PC-9 (cell line): Measurements from ENCODE around the gene MYO1B. TPM values are rescaled to one million over a fixed set of nuclear protein-coding genes. Genes with fewer than 3 reads are reported as not detected.

Experiments used
- BruUV-seq: library from RNA; stranded (reverse); fragments of 400-500 nt; replicated peaks from 2 replicates; lab custom pipeline; 2021; lab: Mats Ljungman, UMichigan
- CTCF ChIA-PET: fragments of 300-600 bp; sonication (Branson Sonifier 250); formaldehyde crosslinking; loops from one replicate; lab custom pipeline; 2022; ENCODE audit warnings: antibody characterized with exemption; lab: Charles Lee
- POLR2A ChIA-PET: fragments of 300-600 bp; sonication (Branson Sonifier 250); formaldehyde crosslinking; loops from one replicate; lab custom pipeline; 2022; ENCODE audit warnings: antibody characterized with exemption; ENCODE audit not compliant: unreplicated experiment; lab: Charles Lee
- DNase-seq, 2 experiments: peaks; one replicate each; pipeline versions ENCODE4 v3.0.0 to v3.0.0-alpha.2; 2015 to 2022; ENCODE audit warnings: mixed read lengths in 1 of 2
- H2AFZ ChIP-seq: fragments of 200-600 bp; sonication (generic); 2 replicates; pipeline ENCODE4 v1.8.1; 2017; ENCODE audit warnings: antibody characterized with exemption
- H3F3A ChIP-seq: fragments of 200-600 bp; sonication (generic); 2 replicates; pipeline ENCODE4 v1.8.1; 2017; ENCODE audit warnings: antibody characterized with exemption, mild to moderate bottlenecking, low read depth; ENCODE audit not compliant: insufficient read depth
- H3K27ac ChIP-seq: fragments of 200-600 bp; sonication (generic); 2 replicates; pipeline ENCODE4 v1.6.1; 2016; ENCODE audit warnings: mixed run types
- H3K27me3 ChIP-seq: fragments of 200-600 bp; sonication (generic); 2 replicates; pipeline ENCODE4 v1.6.1; 2016; ENCODE audit warnings: low read depth, mixed run types; ENCODE audit not compliant: insufficient read depth
- H3K36me3 ChIP-seq: fragments of 200-600 bp; sonication (generic); 2 replicates; pipeline ENCODE4 v1.6.1; 2016; ENCODE audit warnings: low read depth, mixed run types
- H3K4me1 ChIP-seq: fragments of 200-600 bp; sonication (generic); replicated peaks from 2 replicates; pipeline ENCODE4 v1.6.1; 2016; ENCODE audit warnings: mixed run types; ENCODE audit not compliant: insufficient read depth
- H3K4me2 ChIP-seq: fragments of 200-600 bp; sonication (generic); 2 replicates; pipeline ENCODE4 v1.6.1; 2017; ENCODE audit warnings: mixed run types
- H3K4me3 ChIP-seq: fragments of 200-600 bp; sonication (generic); 2 replicates; pipeline ENCODE4 v1.6.1; 2016; ENCODE audit warnings: mixed run types
- H3K79me2 ChIP-seq: fragments of 200-600 bp; sonication (generic); 2 replicates; pipeline ENCODE4 v1.6.1; 2017; ENCODE audit warnings: low read depth, mixed run types
- H3K9me2 ChIP-seq: fragments of 200-600 bp; sonication (generic); 2 replicates; pipeline ENCODE4 v1.8.1; 2017; ENCODE audit warnings: mild to moderate bottlenecking; ENCODE audit not compliant: insufficient read depth
- H3K9me3 ChIP-seq: fragments of 200-600 bp; sonication (generic); 2 replicates; pipeline ENCODE4 v1.8.1; 2016; ENCODE audit warnings: low read depth; ENCODE audit not compliant: insufficient read depth
- H4K20me1 ChIP-seq: fragments of 200-600 bp; sonication (generic); 2 replicates; pipeline ENCODE4 v1.8.1; 2017; ENCODE audit not compliant: insufficient read depth
- EZH2 ChIP-seq: fragments of 200-600 bp; sonication (generic); IDR thresholded peaks from 2 replicates; pipeline ENCODE4 v1.8.0; 2017; ENCODE audit warnings: antibody characterized with exemption, low read depth
- intact Hi-C: fragments of 100-400 bp; cut with micrococcal nuclease; formaldehyde crosslinking; loops from one replicate; pipeline ENCODE4 v1.10.0; 2022; ENCODE audit not compliant: unreplicated experiment
- total RNA-seq: library from RNA; stranded (reverse); gene quantifications from 2 replicates; pipeline ENCODE4 v1.2.3, GENCODE V29; 2021
- TF ChIP-seq, protein P1 (sequence below): fragments of 200-600 bp; sonication (generic); conservative IDR thresholded peaks from 2 replicates; pipeline ENCODE4 v1.6.1; 2017; ENCODE audit warnings: mixed run types, antibody characterized with exemption, mild to moderate bottlenecking, moderate library complexity

MYO1B gene
- total RNA-seq, 1 experiment from 2014 or later, result 55.0 TPM

DNA sequence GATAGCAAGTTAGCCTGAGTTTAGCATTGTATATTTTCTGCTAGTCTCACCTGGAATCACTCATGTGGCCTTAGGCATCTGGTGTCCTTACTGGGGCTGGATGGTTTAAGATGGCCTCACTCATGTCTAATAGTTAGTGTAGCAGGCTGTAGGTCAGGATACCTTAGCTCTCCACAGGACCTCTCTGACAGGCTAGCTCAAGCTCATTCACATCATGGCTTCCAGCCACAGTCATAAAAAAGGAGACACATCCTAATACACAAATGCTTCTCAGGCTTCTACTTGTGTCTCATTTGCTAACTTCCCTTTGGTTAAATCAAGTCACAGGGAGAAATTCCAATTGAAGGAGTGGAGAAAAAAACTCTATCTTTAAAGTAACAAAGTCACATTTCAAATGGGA, 47.7 kb downstream of the MYO1B start:
- Histone ChIP-seq H3K4me3 (no peak overlapping the region), H4K20me1 (no peaks in the 10 kb centered on the region), H3K27me3 (no peaks in the 10 kb centered on the region), H2AFZ (no peak overlapping the region), H3K9me2 (no peaks in the 10 kb centered on the region), H3K4me2 (no peak overlapping the region), H3F3A (no peaks in the 10 kb centered on the region), H3K79me2 (no peaks in the 10 kb centered on the region), H3K36me3 (no peaks in the 10 kb centered on the region), H3K27ac (no peak overlapping the region), H3K4me1 (no peaks in the 10 kb centered on the region), H3K9me3 (no peaks in the 10 kb centered on the region)
- ChIA-PET POLR2A (no interaction called here), CTCF (no interaction called here)
- no peak for TF ChIP-seq EZH2
- TF ChIP-seq, protein P1, sequence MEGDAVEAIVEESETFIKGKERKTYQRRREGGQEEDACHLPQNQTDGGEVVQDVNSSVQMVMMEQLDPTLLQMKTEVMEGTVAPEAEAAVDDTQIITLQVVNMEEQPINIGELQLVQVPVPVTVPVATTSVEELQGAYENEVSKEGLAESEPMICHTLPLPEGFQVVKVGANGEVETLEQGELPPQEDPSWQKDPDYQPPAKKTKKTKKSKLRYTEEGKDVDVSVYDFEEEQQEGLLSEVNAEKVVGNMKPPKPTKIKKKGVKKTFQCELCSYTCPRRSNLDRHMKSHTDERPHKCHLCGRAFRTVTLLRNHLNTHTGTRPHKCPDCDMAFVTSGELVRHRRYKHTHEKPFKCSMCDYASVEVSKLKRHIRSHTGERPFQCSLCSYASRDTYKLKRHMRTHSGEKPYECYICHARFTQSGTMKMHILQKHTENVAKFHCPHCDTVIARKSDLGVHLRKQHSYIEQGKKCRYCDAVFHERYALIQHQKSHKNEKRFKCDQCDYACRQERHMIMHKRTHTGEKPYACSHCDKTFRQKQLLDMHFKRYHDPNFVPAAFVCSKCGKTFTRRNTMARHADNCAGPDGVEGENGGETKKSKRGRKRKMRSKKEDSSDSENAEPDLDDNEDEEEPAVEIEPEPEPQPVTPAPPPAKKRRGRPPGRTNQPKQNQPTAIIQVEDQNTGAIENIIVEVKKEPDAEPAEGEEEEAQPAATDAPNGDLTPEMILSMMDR, result no peak
- no peak for DNase-seq
- BruUV-seq, result no TSS peak
- intact Hi-C loops, result no loop called here

DNA sequence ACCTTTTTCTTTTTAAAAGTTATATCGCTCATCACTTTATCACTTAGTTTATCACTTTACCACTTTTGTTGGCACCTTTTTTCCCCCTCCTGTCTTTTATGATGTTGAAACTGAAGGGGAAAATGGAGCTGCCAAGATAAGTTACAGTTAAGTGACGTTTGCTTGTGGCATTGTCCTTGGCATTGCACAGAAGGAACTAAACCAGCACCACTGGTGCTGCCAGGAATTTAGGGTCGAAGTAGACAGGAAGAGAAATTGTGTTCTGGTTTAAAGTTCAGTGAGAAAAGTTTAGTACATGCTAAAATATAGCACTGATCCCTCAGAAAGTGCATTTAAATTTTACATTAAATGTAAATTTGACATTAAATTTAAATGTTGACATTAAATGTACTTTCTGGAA, 49.9 kb downstream of the MYO1B start:
- Histone ChIP-seq H3K4me1 (no peaks in the 10 kb centered on the region), H2AFZ (no peak overlapping the region), H3K4me3 (no peak overlapping the region), H3K79me2 (no peaks in the 10 kb centered on the region), H3F3A (no peaks in the 10 kb centered on the region), H4K20me1 (no peaks in the 10 kb centered on the region), H3K27ac (no peak overlapping the region), H3K9me3 (no peaks in the 10 kb centered on the region), H3K27me3 (no peaks in the 10 kb centered on the region), H3K36me3 (no peaks in the 10 kb centered on the region), H3K9me2 (no peaks in the 10 kb centered on the region), H3K4me2 (no peak overlapping the region)
- BruUV-seq, result no TSS peak
- intact Hi-C loops, result no loop called here
- DNase-seq, result no peak
- TF ChIP-seq, protein P1, result no peak
- TF ChIP-seq EZH2, result no peak
- POLR2A ChIA-PET, result no interaction called here
- CTCF ChIA-PET, result no interaction called here

DNA sequence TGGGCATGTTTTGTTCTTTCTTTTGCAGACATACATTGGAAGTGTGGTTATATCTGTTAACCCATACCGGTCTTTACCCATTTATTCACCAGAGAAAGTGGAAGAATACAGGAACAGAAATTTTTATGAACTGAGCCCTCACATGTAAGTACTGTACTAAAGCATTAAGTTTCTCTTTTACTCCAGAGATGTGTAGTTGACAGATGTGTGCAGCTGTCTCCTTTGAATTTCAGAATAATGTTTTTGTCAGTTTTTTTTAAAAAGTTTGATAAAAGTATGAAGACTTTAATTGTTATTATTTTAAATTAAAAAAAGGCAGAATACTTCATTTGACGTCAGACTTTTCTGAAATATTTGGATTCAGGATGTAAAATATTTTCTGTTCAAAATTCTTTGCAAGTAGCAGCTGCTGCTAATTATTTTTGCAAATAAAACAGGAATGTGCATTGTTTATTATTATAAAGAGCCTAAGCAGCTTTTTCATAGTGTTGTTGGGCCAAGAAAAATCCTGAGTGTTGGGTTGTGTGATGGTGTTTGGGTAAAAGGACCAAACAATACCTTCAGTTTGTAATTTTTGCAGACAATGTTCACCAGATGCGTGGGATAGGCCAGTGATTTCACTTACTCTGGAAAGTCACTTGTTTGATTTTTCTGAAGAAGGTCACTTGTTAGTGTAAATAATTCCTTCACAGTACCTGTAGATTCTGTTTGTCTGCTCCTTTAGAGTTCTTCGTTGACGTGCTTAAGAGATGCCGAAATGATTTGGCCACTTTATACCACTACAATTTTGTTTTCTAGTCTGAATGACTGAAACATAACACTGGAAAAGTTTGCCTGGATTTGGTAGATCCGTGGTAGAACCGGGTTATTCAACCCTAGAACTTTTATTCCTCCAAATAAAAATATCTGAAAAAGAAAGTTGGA, 51.1 kb downstream of the MYO1B start:
- Histone ChIP-seq H3K9me3 (no peaks in the 10 kb centered on the region), H3K4me2 (no peak overlapping the region), H3K4me1 (no peaks in the 10 kb centered on the region), H3K4me3 (no peak overlapping the region), H3K36me3 (no peaks in the 10 kb centered on the region), H4K20me1 (no peaks in the 10 kb centered on the region), H3K27me3 (no peaks in the 10 kb centered on the region), H2AFZ (no peak overlapping the region), H3K9me2 (no peaks in the 10 kb centered on the region), H3K79me2 (no peaks in the 10 kb centered on the region), H3F3A (no peaks in the 10 kb centered on the region), H3K27ac (no peak overlapping the region)
- DNase-seq, result no peak
- POLR2A ChIA-PET, result no interaction called here
- BruUV-seq, result no TSS peak
- TF ChIP-seq, protein P1, result no peak
- no peak for TF ChIP-seq EZH2
- CTCF ChIA-PET, result interaction anchor here (0.6 kb wide), 1 partner anchor 106 kb away, joined by 12 read pairs; no protein-coding TSS in a partner anchor
- intact Hi-C loops, result no loop called here
